K562 (cell line): ENCODE data around the gene PPP2R3C.
A peak's percentile ranks its signal among the peaks of the same experiment; 100 is the strongest.

Experiments
- ELF1 ChIP-seq: fragments of 200-800 bp; sonication (Bioruptor generic); IDR thresholded peaks from 2 replicates; pipeline ENCODE4 v1.6.1; 2016; ENCODE audit warnings: missing genetic modification characterization, missing compliant biosample characterization
- GTF2F1 ChIP-seq: IDR thresholded peaks from 2 replicates; pipeline ENCODE4 v1.6.1; 2011; ENCODE audit warnings: low read depth, low read length, improper control_type of control experiment
- MECOM ChIP-seq: fragments of 250-450 bp; sonication (Bioruptor Pico); IDR thresholded peaks from 2 replicates; pipeline ENCODE4 v1.8.0; 2022; ENCODE audit warnings: inconsistent platforms
- PCBP1 ChIP-seq: fragments of 200-400 bp; formaldehyde crosslinking; IDR thresholded peaks from 2 replicates; pipeline ENCODE4 v1.6.1; 2018; ENCODE audit warnings: mild to moderate bottlenecking, low read depth, low read length; ENCODE audit not compliant: poor library complexity, severe bottlenecking
- RFX7 ChIP-seq: fragments of 250-450 bp; sonication (Bioruptor Pico); IDR thresholded peaks from 2 replicates; pipeline ENCODE4 v1.5.1; 2021; ENCODE audit warnings: mild to moderate bottlenecking
- TAF1 ChIP-seq: IDR thresholded peaks from 2 replicates; pipeline ENCODE4 v1.6.1; 2011; ENCODE audit warnings: mild to moderate bottlenecking, low read length, moderate library complexity; ENCODE audit not compliant: insufficient read depth, control insufficient read depth, severe bottlenecking; ENCODE audit errors: extremely low read depth
- YY1 ChIP-seq, 3 experiments: IDR thresholded peaks; 2 replicates each; pipeline ENCODE4 v1.6.1; 2011; ENCODE audit warnings: low read length in 2 of 3, mild to moderate bottlenecking in 2 of 3, moderate library complexity in 2 of 3, borderline replicate concordance in 1 of 3, control low read depth in 1 of 3, low read depth in 1 of 3; ENCODE audit not compliant: insufficient read depth in 3 of 3, insufficient replicate concordance in 2 of 3, control insufficient read depth in 1 of 3, insufficient read length in 1 of 3; ENCODE audit errors: extremely low read depth in 1 of 3
- ZNF133 ChIP-seq: fragments of 250-450 bp; sonication (Bioruptor Pico); IDR thresholded peaks from 2 replicates; pipeline ENCODE4 v1.4.0; 2020; ENCODE audit warnings: mild to moderate bottlenecking
- ZNF274 ChIP-seq: IDR thresholded peaks from 2 replicates; pipeline ENCODE4 v1.6.1; 2011; ENCODE audit warnings: low read depth, mild to moderate bottlenecking, low read length, moderate library complexity, borderline replicate concordance

DNA sequence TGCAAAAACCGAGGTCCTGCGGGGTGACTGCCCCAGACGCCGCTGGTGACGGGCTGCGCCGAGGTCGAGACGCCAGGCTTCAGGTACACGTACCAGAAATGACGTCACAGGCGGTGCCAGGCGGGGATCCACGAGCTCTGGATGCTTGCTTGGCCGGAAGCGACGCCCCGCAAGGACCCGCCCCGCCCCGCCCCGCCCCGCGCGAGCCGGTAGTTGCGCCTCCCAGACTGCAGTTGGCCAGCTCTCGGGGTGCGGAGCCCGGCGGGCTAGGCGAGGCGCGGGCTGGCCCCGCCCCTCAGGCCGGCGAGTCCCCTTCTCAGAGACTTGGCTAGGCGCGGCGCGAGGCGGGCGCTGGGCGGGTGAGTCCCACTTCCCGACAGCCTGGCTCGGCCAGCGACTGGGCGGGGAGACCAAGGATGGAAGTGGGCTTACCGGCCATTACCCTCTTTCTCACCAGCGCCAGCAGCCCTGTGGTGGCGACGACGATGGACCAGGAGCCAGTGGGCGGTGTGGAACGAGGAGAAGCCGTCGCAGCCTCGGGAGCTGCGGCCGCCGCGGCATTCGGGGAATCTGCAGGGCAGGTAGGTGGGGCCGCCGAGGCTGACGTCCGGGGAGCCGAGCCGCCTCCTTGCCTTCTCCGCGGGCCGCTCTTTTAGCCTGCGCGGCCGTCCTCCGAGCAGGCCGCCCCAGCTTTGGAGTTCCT lies 75.6 kb downstream of the PPP2R3C start, which contains the start of gene FAM177A1:
- peak; percentile 69 for TF ChIP-seq TAF1
- TF ChIP-seq YY1 (IDR thresholded peaks at IDR 0.05; ENCODE audit: borderline replicate concordance in 1 of 3, control insufficient read depth in 1 of 3, extremely low read depth in 1 of 3, insufficient read depth in 3 of 3, insufficient read length in 1 of 3, insufficient replicate concordance in 2 of 3, low read depth in 1 of 3, low read length in 2 of 3) = peak in 2 of 3 experiments; percentile 20 to 56
- no peak for TF ChIP-seq RFX7 (CRISPR knock-in tag)
- TF ChIP-seq GTF2F1 = no peak
- TF ChIP-seq ZNF274 = no peak
- no peak for TF ChIP-seq PCBP1
- TF ChIP-seq ELF1 (tag) = peak; percentile 69
- no peak for TF ChIP-seq MECOM (CRISPR knock-in tag)
- TF ChIP-seq ZNF133 (CRISPR knock-in tag) = no peak
